Measurements from ENCODE around the gene ABHD6.

GRCh38 chr3:58243976-58244585 lies 6.5 kb downstream of the ABHD6 start:
- TF ChIP-seq POLR2A (IDR thresholded peaks at IDR 0.05) (no peak), CTCF (IDR thresholded peaks at IDR 0.05 in 4 of 5, conservative IDR thresholded peaks at IDR 0.05 in 1 of 5) (no peak)

Measured in gastrocnemius medialis (tissue), 4 donors.